Activated naive CD4-positive, alpha-beta T cell treated with anti-CD3 and anti-CD28 coated beads, Interleukin-2, amount 10 ng/mL, durations not matched to agents 7 days and 5 days (primary cell): ENCODE measurements around the gene KCNK1.

ENCODE experiments used
- CTCF ChIA-PET: fragments of 350-600 bp; sonication (Branson Sonifier 250); formaldehyde crosslinking; loops from one replicate; lab custom pipeline; 2021; ENCODE audit warnings: antibody characterized with exemption; lab: Charles Lee
- DNase-seq: peaks from one replicate; pipeline ENCODE4 v3.0.0-alpha.2; 2020
- H3K27ac Mint-ChIP-seq: one replicate; pipeline ENCODE4 v1.8.0; 2021; ENCODE audit warnings: mild to moderate bottlenecking, moderate library complexity, mixed read lengths
- H3K27me3 Mint-ChIP-seq: one replicate; pipeline ENCODE4 v1.8.0; 2021; ENCODE audit warnings: mild to moderate bottlenecking, mixed read lengths
- H3K36me3 Mint-ChIP-seq: one replicate; pipeline ENCODE4 v1.8.0; 2021; ENCODE audit warnings: mixed read lengths
- H3K4me1 Mint-ChIP-seq: one replicate; pipeline ENCODE4 v1.8.0; 2021; ENCODE audit warnings: mixed read lengths
- H3K4me3 Mint-ChIP-seq: one replicate; pipeline ENCODE4 v1.8.0; 2021; ENCODE audit warnings: mild to moderate bottlenecking, moderate library complexity, mixed read lengths
- H3K9me3 Mint-ChIP-seq: one replicate; pipeline ENCODE4 v1.8.0; 2021; ENCODE audit warnings: mixed read lengths

KCNK1 gene

GRCh38 chr1:233613252-233614172 lies at the start of gene KCNK1:
Gene KCNK1 (plus strand): TSS chr1:233614106. CDS start chr1:233614172, 66 bp downstream.
- H3K4me1 Mint-ChIP-seq: peaks cover 11% of the 10 kb centered on the region
- CTCF ChIA-PET: no interaction called here
- DNase-seq: no peak
- peak within 1 kb of the TSS; percentile 63 for H3K4me3 Mint-ChIP-seq
- H3K9me3 Mint-ChIP-seq: no peaks in the 10 kb centered on the region
- peak within 1 kb of the TSS; percentile 28 for H3K27ac Mint-ChIP-seq
- peaks cover 67% of the 10 kb centered on the region for H3K27me3 Mint-ChIP-seq
- H3K36me3 Mint-ChIP-seq: peaks cover 2% of the 10 kb centered on the region

- Mint-ChIP-seq H3K4me3 (no peak overlapping the region), H3K27ac (no peak overlapping the region), H3K9me3 (peaks cover 10% of the 10 kb centered on the region), H3K27me3 (no peaks in the 10 kb centered on the region), H3K36me3 (no peaks in the 10 kb centered on the region), H3K4me1 (no peaks in the 10 kb centered on the region)
- CTCF ChIA-PET: no interaction called here
- DNase-seq: no peak
Observed at GRCh38 chr1:233565313-233565712, 48.6 kb upstream of the KCNK1 start.

- no peak overlapping the region for H3K27ac Mint-ChIP-seq
- H3K27me3 Mint-ChIP-seq: no peaks in the 10 kb centered on the region
- H3K4me3 Mint-ChIP-seq: no peak overlapping the region
- CTCF ChIA-PET: no interaction called here
- no peaks in the 10 kb centered on the region for H3K4me1 Mint-ChIP-seq
- no peaks in the 10 kb centered on the region for H3K36me3 Mint-ChIP-seq
- peaks cover 3% of the 10 kb centered on the region for H3K9me3 Mint-ChIP-seq
- DNase-seq: no peak
Observed at GRCh38 chr1:233566886-233567285, 47.0 kb upstream of the KCNK1 start.

- Mint-ChIP-seq H3K36me3 (no peaks in the 10 kb centered on the region), H3K4me1 (no peaks in the 10 kb centered on the region)
Observed at GRCh38 chr1:233569636-233570035, 44.3 kb upstream of the KCNK1 start.

GRCh38 chr1:233570216-233570615 lies 43.7 kb upstream of the KCNK1 start:
- DNase-seq: no peak
- H3K27me3 Mint-ChIP-seq: no peaks in the 10 kb centered on the region
- H3K4me3 Mint-ChIP-seq: no peak overlapping the region
- H3K36me3 Mint-ChIP-seq: no peaks in the 10 kb centered on the region
- H3K27ac Mint-ChIP-seq: no peak overlapping the region
- H3K9me3 Mint-ChIP-seq: no peaks in the 10 kb centered on the region
- CTCF ChIA-PET: no interaction called here
- no peaks in the 10 kb centered on the region for H3K4me1 Mint-ChIP-seq

More at GRCh38 chr1:233569636-233570035, 44.3 kb upstream of the KCNK1 start:
- Mint-ChIP-seq H3K4me3 (no peak overlapping the region), H3K27me3 (no peaks in the 10 kb centered on the region), H3K9me3 (no peaks in the 10 kb centered on the region), H3K27ac (no peak overlapping the region)
- CTCF ChIA-PET: no interaction called here
- DNase-seq: no peak

- H3K4me3 Mint-ChIP-seq: no peak overlapping the region
- no peaks in the 10 kb centered on the region for H3K9me3 Mint-ChIP-seq
- no peak overlapping the region for H3K27ac Mint-ChIP-seq
- no peaks in the 10 kb centered on the region for H3K27me3 Mint-ChIP-seq
- DNase-seq: no peak
- CTCF ChIA-PET: no interaction called here
- no peaks in the 10 kb centered on the region for H3K4me1 Mint-ChIP-seq
- no peaks in the 10 kb centered on the region for H3K36me3 Mint-ChIP-seq
Observed at GRCh38 chr1:233570706-233571105, 43.2 kb upstream of the KCNK1 start.

- no peaks in the 10 kb centered on the region for H3K27me3 Mint-ChIP-seq
- no peaks in the 10 kb centered on the region for H3K9me3 Mint-ChIP-seq
- no peaks in the 10 kb centered on the region for H3K36me3 Mint-ChIP-seq
- no peak for DNase-seq
- no peak overlapping the region for H3K4me3 Mint-ChIP-seq
- CTCF ChIA-PET: no interaction called here
- H3K4me1 Mint-ChIP-seq: no peaks in the 10 kb centered on the region
- no peak overlapping the region for H3K27ac Mint-ChIP-seq
Observed at GRCh38 chr1:233572896-233573295, 41.0 kb upstream of the KCNK1 start.

- Mint-ChIP-seq H3K9me3 (no peaks in the 10 kb centered on the region), H3K27me3 (no peaks in the 10 kb centered on the region), H3K4me3 (no peak overlapping the region), H3K36me3 (no peaks in the 10 kb centered on the region), H3K27ac (no peak overlapping the region), H3K4me1 (no peaks in the 10 kb centered on the region)
- CTCF ChIA-PET: no interaction called here
- no peak for DNase-seq
Observed at GRCh38 chr1:233575450-233575849, 38.5 kb upstream of the KCNK1 start.

- H3K27ac Mint-ChIP-seq: no peak overlapping the region
- H3K36me3 Mint-ChIP-seq: no peaks in the 10 kb centered on the region
- H3K4me1 Mint-ChIP-seq: no peaks in the 10 kb centered on the region
- DNase-seq: no peak
- no peaks in the 10 kb centered on the region for H3K9me3 Mint-ChIP-seq
- CTCF ChIA-PET: no interaction called here
- no peak overlapping the region for H3K4me3 Mint-ChIP-seq
- H3K27me3 Mint-ChIP-seq: peaks cover 4% of the 10 kb centered on the region
Observed at GRCh38 chr1:233582439-233582838, 31.5 kb upstream of the KCNK1 start.

GRCh38 chr1:233584376-233584775 lies 29.5 kb upstream of the KCNK1 start:
- DNase-seq: no peak
- Mint-ChIP-seq H3K9me3 (no peaks in the 10 kb centered on the region), H3K27me3 (peaks cover 12% of the 10 kb centered on the region), H3K4me1 (no peaks in the 10 kb centered on the region), H3K27ac (no peak overlapping the region), H3K4me3 (no peak overlapping the region), H3K36me3 (no peaks in the 10 kb centered on the region)
- CTCF ChIA-PET: no interaction called here

GRCh38 chr1:233584931-233585330 lies 29.0 kb upstream of the KCNK1 start:
- no peak for DNase-seq
- Mint-ChIP-seq H3K4me3 (no peak overlapping the region), H3K27ac (no peak overlapping the region), H3K4me1 (no peaks in the 10 kb centered on the region), H3K36me3 (no peaks in the 10 kb centered on the region), H3K27me3 (peaks cover 12% of the 10 kb centered on the region), H3K9me3 (no peaks in the 10 kb centered on the region)
- CTCF ChIA-PET: no interaction called here

GRCh38 chr1:233586301-233586700 lies 27.6 kb upstream of the KCNK1 start:
- no peak for DNase-seq
- Mint-ChIP-seq H3K36me3 (no peaks in the 10 kb centered on the region), H3K4me1 (no peaks in the 10 kb centered on the region), H3K27ac (no peak overlapping the region), H3K4me3 (no peak overlapping the region), H3K9me3 (no peaks in the 10 kb centered on the region), H3K27me3 (peaks cover 15% of the 10 kb centered on the region)
- CTCF ChIA-PET: no interaction called here

GRCh38 chr1:233587196-233587595 lies 26.7 kb upstream of the KCNK1 start:
- no peak overlapping the region for H3K27ac Mint-ChIP-seq
- H3K4me3 Mint-ChIP-seq: no peak overlapping the region
- no peaks in the 10 kb centered on the region for H3K4me1 Mint-ChIP-seq
- CTCF ChIA-PET: no interaction called here
- no peaks in the 10 kb centered on the region for H3K9me3 Mint-ChIP-seq
- no peaks in the 10 kb centered on the region for H3K36me3 Mint-ChIP-seq
- no peak for DNase-seq
- H3K27me3 Mint-ChIP-seq: peaks cover 15% of the 10 kb centered on the region

- H3K27me3 Mint-ChIP-seq: peaks cover 15% of the 10 kb centered on the region
- H3K4me1 Mint-ChIP-seq: no peaks in the 10 kb centered on the region
- no peak overlapping the region for H3K27ac Mint-ChIP-seq
- DNase-seq: no peak
- H3K9me3 Mint-ChIP-seq: no peaks in the 10 kb centered on the region
- no peak overlapping the region for H3K4me3 Mint-ChIP-seq
- CTCF ChIA-PET: interaction anchor here (0.6 kb wide), 1 partner anchor 71 kb away, joined by 3 read pairs; no protein-coding TSS in a partner anchor
- no peaks in the 10 kb centered on the region for H3K36me3 Mint-ChIP-seq
Observed at GRCh38 chr1:233587958-233588799, 25.7 kb upstream of the KCNK1 start.
